SU-DHL-6 (cell line): ENCODE measurements around the gene TDP1.

ENCODE experiments used
- CTCF ChIP-seq: fragments of 200-600 bp; sonication (generic); IDR thresholded peaks from one replicate; pipeline ENCODE4 v1.5.1; 2017; ENCODE audit warnings: antibody characterized with exemption, mild to moderate bottlenecking, low read length, moderate library complexity; ENCODE audit not compliant: insufficient read depth, poor library complexity, severe bottlenecking
- EZH2phosphoT487 ChIP-seq: fragments of 200-600 bp; sonication (generic), shearing (Covaris generic); conservative IDR thresholded peaks from 2 replicates; pipeline ENCODE4 v1.6.1; 2018; ENCODE audit warnings: mild to moderate bottlenecking, antibody characterized with exemption, low read length, moderate library complexity, mixed read lengths

GRCh38 chr14:89996963-89997362, 41.2 kb downstream of the TDP1 start:
- TF ChIP-seq EZH2phosphoT487 (no peak), CTCF (no peak)
